Mammary epithelial cell (primary cell): ENCODE results near the gene UFC1.

Experiments used
- EZH2 ChIP-seq: IDR thresholded peaks from 2 replicates; pipeline ENCODE4 v1.6.1; 2012; ENCODE audit warnings: low read length, inconsistent platforms, borderline replicate concordance
- TF ChIP-seq, protein P1 (sequence below), 2 donors: IDR thresholded peaks in 1 of 2; conservative IDR thresholded peaks in 1 of 2; 2 replicates each; pipeline ENCODE4 v1.5.1; 2011 to 2012; ENCODE audit warnings: inconsistent platforms in 2 of 2, low read length in 2 of 2, mild to moderate bottlenecking in 2 of 2, control low read depth in 1 of 2, low read depth in 1 of 2; ENCODE audit not compliant: insufficient read depth in 1 of 2; ENCODE audit errors: extremely low read depth in 1 of 2

GRCh38 chr1:161192476-161193465 is 39.0 kb downstream of the UFC1 start:
- no peak for TF ChIP-seq EZH2
- TF ChIP-seq, protein P1, sequence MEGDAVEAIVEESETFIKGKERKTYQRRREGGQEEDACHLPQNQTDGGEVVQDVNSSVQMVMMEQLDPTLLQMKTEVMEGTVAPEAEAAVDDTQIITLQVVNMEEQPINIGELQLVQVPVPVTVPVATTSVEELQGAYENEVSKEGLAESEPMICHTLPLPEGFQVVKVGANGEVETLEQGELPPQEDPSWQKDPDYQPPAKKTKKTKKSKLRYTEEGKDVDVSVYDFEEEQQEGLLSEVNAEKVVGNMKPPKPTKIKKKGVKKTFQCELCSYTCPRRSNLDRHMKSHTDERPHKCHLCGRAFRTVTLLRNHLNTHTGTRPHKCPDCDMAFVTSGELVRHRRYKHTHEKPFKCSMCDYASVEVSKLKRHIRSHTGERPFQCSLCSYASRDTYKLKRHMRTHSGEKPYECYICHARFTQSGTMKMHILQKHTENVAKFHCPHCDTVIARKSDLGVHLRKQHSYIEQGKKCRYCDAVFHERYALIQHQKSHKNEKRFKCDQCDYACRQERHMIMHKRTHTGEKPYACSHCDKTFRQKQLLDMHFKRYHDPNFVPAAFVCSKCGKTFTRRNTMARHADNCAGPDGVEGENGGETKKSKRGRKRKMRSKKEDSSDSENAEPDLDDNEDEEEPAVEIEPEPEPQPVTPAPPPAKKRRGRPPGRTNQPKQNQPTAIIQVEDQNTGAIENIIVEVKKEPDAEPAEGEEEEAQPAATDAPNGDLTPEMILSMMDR (conservative IDR thresholded peaks at IDR 0.05 in 1 of 2, IDR thresholded peaks at IDR 0.05 in 1 of 2; ENCODE audit: extremely low read depth in 1 of 2, insufficient read depth in 1 of 2, low read depth in 1 of 2, low read length in 2 of 2), result peak; percentile 91 to 94
